ENCODE data around the gene CBFB.

DNA sequence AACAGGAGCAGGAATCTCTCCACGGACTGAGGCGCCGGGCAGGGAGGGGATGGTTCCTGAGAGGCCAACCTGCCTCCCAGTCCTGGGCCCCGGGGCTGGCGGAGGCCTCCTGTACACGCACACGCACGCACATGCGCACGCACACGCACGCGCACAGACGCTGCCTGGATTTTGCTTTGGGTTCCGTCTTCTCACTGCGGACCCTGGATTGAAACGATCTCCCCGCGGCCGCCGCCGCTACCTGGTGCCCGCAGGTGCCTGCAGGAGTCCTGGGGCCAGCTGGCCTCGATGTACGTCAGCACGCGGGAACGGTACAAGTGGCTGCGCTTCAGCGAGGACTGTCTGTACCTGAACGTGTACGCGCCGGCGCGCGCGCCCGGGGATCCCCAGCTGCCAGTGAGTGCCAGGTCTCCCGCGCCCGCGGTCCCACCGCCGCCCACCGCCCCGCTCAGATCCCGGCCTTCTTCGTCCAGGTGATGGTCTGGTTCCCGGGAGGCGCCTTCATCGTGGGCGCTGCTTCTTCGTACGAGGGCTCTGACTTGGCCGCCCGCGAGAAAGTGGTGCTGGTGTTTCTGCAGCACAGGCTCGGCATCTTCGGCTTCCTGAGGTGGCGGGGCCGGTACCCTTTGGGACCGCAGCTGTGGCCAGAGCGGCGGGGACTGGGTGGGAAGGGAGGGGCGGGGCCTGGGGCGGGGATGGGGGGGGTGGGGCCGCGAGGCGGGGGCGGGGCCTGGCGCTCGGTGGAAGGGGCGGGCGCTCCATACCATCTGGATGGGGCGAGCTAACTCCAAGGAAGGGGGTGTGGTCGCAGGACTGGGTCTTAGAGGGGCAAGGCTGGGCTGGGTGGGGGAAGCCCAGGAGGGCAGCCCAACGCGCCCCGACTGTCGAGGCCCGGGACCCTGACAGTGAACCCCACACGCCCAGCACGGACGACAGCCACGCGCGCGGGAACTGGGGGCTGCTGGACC lies 28.3 kb upstream of the CBFB start:
- TF ChIP-seq, protein P1, sequence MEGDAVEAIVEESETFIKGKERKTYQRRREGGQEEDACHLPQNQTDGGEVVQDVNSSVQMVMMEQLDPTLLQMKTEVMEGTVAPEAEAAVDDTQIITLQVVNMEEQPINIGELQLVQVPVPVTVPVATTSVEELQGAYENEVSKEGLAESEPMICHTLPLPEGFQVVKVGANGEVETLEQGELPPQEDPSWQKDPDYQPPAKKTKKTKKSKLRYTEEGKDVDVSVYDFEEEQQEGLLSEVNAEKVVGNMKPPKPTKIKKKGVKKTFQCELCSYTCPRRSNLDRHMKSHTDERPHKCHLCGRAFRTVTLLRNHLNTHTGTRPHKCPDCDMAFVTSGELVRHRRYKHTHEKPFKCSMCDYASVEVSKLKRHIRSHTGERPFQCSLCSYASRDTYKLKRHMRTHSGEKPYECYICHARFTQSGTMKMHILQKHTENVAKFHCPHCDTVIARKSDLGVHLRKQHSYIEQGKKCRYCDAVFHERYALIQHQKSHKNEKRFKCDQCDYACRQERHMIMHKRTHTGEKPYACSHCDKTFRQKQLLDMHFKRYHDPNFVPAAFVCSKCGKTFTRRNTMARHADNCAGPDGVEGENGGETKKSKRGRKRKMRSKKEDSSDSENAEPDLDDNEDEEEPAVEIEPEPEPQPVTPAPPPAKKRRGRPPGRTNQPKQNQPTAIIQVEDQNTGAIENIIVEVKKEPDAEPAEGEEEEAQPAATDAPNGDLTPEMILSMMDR (optimal IDR thresholded peaks at IDR 0.05 in 1 of 3, IDR thresholded peaks at IDR 0.05 in 1 of 3, conservative IDR thresholded peaks at IDR 0.05 in 1 of 3; ENCODE audit: extremely low read depth in 1 of 3, insufficient read depth in 2 of 3, low read length in 3 of 3): no peak
- no peak for TF ChIP-seq EZH2 (IDR thresholded peaks at IDR 0.05; ENCODE audit: low read length)
